NCI-H82 (cell line): ENCODE results near the gene SLC16A7.
"Not testable (repeated sequence)": the region's sequence is repeated elsewhere in the genome, so short reads cannot be mapped to it uniquely, and the experiment has no call there.

Experiments used
- DNase-seq: peaks from one replicate; lab custom pipeline; 2025; lab: John Stamatoyannopoulos, UW

The SLC16A7 gene

DNA sequence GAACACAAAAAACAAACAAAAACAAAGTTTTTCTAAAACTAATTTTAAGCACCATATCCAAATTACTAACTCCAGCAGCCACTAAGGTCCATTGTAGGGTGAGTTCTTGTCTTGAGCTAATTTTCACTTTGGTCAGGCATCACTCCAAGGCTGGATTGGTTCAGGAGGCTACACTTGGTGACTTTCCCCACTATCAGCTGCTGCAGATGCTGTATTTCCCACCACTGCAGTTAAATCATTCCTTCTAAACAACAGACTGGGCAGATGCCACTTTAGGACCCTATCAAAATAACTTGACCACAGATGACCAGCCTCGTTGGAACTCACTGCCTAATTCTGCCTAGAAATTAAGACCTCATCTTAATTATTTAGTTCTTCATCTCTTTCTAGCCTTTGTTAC, 140.5 kb downstream of the SLC16A7 start:
- no peak for DNase-seq

DNA sequence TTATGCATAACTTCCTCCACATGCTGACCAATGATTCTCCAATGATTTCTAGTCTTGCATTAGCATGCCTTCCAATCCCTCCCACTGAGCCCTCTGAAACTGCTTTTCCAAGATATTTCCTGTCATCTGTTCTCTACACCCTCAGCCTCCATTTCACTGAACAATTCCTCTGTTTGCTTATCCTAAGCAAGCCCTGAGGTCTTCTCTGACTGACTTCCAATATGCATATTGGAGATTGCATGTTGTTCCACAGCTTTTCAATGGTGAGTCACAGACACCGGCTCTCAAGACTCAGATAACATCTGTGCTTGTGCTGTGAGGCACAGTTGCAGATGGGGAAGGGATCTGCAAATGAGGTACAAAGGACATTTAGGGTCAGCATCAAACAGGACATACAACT, 141.0 kb downstream of the SLC16A7 start:
- DNase-seq = peak; percentile 81

DNA sequence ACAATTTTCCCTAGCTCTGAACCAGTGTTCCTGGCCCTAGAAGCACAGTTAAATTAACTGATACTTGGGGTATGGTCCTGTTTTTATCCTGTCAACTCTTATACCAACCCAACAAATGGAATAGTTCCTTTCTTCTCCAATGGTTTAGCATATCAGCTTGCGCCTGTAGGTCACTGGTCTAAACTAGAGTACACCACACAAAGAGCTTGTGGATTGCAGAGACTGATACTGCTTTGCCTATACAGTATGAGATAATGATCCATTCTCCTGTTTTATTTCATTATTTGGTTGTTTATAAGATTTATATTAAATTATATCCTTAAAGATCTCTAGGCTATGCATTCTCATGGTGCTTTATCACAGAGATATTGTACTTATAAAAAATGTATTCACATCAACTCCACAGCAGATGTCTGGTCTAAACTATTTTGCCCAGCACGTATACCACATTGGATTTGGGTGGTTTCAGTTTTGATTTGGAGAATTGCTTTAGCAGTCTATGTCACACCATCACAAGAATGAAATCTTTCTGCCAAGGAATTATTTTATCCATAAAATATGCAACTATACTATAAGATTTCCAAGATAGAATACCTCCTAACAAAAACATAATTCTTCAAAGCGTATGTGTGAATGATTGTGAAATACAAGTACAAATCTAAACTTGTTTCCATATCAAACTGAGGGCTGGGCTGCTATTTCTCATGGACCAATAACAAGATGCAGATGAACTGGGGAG, 142.1 kb downstream of the SLC16A7 start:
- DNase-seq = no peak

DNA sequence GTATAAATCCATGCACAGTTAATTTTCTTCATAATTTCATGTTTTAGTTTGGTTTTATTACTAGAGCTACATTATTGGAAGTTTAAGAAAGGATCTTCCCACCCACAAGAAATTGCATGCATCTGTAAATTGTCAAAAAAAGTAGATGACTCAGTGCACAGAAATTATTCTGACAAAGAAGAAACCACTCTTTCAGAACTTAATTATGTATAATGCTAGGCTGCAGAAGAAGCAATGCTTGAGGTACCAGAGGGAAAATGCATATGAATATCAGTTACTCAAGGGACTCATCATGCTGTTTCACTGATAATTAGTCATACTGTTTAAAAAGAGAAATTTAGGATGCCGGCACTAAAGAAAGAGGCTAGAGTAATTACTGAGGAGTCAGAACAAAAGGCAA, 147.0 kb downstream of the SLC16A7 start:
- no peak for DNase-seq

DNA sequence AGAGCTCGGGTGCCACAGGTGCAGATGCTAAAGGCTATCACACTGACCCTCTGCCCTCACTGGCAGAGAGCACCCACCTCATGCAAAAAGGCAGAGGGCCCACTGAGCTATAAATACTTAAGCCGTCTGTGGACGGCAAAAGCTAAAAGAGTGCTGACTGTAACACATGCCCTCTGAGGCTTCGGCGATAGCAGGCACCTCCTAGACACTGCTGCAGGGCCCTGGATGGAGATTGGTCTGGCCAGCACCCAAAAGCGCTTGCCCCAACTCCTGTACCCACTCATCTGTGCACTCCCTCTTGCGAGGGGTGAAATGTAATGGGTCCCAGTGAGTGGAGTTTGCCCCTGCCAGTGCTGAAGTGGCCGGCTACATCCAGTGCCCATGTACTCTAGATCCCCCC, 148.7 kb downstream of the SLC16A7 start:
- DNase-seq = no peak

DNA sequence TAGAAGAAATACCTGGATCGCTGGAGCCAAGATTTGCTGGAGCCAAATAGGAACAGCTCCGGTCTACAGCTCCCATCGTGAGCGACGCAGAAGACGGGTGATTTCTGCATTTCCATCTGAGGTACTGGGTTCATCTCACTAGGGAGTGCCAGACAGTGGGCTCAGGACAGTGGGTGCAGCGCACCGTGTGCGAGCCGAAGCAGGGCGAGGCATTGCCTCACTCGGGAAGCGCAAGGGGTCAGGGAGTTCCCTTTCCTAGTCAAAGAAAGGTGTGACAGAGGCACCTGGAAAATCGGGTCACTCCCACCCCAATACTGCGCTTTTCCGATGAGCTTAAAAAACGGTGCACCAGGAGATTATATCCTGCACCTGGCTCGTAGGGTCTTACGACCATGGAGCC, 155.3 kb downstream of the SLC16A7 start:
- not testable (repeated sequence) for DNase-seq

DNA sequence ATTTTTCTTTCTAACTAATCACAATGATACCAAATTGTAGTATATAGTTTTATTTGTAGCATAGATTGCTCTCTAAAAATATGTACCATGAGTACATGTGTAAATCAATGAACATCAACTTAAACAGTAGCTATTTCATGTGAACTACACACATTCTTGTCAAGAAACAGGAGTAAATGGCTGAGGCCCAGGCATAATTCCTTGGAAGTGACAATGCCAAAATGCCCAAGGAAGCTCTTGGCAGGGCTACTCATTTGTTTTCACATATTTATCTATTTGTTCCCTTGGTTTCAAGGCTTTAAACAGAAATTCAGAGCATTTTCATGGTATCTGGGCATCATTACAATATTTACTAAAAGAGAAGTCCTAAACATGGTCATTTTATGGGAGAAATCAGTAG, 165.7 kb downstream of the SLC16A7 start:
- DNase-seq = no peak

DNA sequence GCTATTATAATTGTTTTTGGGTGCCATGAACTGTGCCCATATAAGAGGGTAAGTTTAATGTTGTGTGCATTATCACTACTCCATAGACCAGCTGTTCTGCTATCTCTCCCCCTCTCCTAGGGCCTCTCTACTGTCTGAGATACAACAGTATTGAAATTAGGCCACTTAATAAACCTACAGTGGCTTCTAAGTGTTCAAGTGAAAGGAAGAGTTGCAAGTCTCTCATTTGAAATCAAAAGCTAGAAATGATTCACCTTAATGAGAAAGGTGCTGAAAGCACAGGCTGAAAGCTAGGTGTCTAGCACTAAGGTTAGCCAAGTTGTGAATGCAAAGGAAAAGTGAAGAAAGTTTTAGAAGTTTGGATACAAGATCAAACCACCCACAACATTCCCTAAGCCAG, 168.0 kb downstream of the SLC16A7 start:
- DNase-seq = no peak

DNA sequence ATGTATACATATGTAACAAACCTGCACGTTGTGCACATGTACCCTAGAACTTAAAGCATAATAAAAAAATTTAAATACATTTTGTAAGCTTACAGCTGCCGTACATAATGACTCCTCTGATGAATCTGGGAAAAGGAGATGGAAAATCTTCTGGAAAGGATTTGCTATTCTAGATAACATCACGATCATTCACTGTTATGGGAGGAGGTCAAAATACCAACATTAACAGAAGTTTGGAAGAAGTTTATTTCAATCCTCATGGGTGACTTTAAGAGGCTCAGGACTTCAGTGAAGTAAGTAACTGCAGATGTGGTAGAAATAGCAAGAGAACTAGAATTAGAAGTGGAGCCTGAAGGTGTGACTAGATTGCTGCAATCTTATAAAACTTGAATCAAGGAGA, 172.2 kb downstream of the SLC16A7 start:
- DNase-seq = no peak

DNA sequence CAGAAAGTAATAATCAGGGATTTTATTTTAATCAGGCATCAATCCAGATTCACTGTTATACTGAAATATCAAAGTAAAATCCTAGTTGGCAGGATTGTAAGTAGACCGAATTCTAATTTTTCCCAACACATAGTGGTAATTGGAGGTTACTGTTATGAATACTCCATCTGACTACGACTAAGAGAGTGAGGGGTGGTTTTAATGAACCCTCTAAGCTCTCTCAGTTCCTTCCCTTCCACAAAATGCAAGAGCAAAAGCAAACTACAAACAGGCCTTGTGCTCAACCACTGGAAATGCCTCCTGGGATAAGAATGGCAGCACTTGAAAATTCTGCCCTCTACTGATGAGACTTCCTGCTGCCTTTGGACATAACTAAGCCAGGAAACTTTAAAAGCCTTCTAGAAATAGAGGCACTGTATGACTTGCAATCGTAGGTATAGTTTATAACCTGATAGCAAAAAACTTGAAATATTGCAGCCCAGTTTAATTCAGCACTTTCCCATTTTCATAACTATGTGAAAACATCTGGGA, 184.8 kb downstream of the SLC16A7 start:
- DNase-seq = peak; percentile 57

DNA sequence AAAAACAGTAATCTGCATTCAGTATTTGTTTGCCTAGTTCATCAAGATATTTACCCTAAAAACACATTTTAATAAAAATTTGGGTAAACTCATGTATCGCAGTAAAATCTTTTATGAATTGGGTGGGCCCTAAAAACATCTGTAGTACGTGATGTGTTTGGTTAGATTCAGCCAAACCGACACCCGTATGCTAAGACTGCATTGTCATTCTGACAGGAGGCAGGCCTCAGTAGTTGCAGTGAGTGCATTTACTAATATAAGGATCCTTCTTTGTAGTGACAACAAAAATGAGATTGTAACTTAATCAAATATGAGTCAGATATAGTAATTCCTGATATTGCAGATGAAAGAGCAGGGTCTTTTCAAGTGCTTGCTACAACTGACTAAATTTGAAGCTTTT, 191.8 kb downstream of the SLC16A7 start:
- no peak for DNase-seq

DNA sequence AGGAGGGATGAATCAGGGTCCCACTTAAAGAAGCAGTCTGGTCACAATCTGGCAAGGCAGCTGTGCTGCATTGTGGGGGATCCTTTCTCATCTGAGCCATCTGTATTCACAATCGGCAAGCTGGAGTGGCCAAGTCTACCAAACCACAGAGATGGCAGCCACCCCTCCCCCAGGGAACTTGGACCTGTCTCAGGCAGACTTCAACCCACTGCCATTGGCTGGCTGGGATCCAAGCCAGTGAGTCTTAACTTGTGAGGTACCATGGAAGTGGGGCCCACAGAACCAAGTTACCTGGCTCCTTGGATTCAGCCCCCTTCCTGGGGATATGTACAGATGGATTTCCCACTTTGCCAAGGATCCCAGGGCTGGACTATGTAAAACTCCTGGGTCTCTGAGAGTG, 196.8 kb downstream of the SLC16A7 start:
- DNase-seq = no peak

DNA sequence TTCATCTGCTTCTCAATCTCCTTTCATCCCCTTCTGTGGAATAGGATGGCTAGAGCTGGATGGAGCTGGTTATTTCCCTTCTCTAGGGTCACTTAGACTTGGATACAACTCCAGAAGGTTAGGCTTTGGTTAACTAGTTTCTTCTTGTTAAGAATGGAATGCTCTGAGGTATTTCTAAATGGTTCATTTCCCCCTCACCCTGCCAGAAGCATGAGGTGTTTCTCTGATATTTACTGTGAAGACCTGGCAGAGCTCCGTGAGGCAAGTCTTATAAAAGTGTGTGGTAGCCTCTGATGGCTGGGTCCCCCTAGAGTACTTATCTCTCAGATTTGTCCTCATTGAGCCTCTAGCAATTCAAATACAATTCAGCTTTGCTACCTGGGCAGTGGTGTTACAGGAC, 207.9 kb downstream of the SLC16A7 start:
- no peak for DNase-seq

DNA sequence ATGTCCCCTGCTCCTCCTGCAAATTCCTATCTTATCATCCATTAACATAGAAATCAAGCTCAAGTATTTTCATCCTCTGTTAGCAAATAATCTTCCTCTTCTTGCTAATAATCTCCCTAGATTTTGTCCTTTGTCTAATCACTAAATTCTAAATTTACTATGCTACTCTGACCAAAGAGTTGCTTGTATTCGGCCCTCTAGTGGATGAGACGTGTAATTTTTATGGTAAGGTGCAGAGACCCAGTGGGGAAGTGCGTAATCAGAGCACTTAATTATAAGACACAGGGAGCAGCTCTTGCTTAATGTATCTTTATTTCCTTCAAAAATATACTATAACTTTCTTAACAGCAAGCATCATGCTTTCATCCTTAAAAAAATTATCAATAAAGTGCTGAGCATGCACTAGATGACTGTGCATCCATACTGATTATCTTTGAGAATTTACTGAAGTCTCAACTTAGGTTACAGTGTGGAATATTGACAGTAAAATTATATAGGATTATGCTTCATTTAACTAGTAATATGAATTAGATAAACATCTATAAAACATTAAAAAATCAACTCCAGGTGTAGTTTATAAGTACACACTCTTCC, 212.6 kb downstream of the SLC16A7 start:
- peak; percentile 58 for DNase-seq

DNA sequence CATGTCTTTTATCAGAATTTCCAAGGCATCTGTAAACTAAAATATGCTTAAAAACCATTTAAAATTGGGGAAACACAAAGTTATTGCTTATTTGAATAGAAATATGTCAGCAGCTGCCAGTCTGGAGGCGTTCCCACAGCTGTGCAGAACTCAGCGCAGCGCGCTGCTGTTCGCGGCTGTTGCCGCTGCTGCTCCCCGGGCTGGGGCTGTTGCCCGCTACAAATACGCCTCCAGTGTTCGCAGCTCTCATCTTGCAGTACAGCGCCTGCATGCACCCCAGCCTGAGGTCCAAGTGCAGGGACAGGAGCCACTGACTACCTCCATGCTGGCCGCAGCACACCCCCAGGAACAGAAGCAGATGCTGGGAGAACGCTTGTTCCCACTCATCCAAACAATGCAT, 216.2 kb downstream of the SLC16A7 start:
- no peak for DNase-seq

DNA sequence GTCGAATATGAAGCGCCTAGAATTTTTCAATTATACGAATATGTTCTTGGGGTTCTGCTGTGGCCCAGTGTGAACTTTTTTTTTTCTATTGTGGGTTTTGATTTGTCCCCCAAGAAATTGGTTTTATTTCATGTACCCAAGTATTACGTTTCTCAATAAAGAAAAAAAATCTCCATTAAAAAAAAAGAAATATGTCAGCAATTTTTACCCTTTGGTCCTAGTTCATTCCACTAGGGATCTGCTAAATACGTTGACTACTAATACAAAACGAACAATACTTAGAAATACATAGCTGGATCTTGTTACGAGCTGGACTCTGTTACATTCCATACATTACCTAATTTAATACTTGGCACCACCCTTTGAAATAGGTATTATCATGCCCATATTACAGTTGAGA, 216.9 kb downstream of the SLC16A7 start:
- DNase-seq = no peak

DNA sequence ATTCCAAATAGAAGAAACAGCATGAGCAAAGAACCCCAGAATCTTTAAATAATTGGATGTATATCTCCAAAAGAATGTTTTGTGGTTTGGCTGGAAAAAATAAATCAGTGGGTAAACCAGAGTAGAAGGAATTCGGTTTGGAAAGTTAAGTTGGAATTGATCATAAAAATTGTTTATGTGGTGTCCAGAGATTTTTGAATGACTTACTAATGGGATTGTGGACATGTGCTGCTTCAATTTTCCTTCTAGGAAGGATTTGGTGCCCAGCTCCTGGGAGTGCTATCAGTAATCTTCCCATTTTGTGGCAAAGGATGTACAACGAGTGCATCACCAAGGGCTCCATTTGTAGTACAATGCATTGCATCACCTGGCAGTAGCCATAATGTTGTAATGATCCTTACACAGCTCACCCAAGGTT, 224.8 kb downstream of the SLC16A7 start:
- no peak for DNase-seq

DNA sequence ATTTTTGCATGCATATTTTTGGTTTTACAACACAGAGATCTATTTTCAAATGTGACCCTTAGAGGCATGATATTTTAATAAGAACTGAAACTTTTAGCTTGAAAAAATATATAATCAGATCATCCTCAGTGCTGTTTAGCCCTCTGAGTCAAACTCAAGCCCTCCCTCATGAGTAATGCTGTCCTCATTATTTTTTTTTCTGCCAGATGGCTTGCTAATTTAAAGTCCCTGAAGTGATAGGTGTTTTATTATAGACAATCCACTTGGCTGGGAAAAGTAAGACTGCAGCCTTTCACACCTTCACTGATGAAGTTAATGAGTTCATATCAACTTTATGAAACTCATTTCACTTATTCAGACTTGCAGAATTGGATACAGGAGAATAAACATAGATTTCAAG, 227.7 kb downstream of the SLC16A7 start:
- DNase-seq = peak; percentile 52

DNA sequence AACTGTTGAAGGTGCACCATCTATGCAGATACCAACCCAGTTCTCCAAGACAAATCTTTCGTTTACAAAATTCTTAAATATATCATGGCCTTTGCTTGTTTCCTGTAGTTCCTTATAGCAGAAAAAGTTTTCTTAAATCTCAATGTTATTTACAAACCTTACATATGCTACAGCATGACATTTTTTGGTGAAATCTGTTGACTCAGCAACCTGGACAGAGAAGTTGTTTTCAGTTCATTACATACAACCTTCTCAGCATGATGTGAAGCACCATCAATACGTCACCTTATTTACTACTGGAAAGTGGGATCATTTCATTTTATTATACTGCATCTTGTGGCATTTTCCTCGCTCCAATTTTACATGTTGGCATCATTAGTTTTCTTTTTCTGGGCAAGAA, 231.9 kb downstream of the SLC16A7 start:
- no peak for DNase-seq

DNA sequence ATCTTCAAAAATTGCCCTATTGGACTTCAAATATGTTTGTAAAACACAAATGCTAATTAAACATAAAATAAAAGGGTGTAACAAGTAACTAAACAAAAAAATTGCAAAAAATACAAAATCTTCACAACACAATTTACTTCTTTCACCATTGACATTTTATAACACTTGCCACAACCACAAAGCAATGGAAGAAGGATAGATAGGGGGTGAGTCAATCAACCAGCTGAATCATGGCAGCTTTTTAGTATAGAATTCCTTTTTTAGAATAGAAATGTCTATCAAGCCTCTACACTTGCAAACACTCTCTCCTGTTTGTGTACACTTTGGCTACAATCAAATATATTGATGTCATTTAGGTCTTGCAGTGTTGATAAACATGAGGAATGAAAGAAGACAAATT, 232.7 kb downstream of the SLC16A7 start:
- no peak for DNase-seq

DNA sequence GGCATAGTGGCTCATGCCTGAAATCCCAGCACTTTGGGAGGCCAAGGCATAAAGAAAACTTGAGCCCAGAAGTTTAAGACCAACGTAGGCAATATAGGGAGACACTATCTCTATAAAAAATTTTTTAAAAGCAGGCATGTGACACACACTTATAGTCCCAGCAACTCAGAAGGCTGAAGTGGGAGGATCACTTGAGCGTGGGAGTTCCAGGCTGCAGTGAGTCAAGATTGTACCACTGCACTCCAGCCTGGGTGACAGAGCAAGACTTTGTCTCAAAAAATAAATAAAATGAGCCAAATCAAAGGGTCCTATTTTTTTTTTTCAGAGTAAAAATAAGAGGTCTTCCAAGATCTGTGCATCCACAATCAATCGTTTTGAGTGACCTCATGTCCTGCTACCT, 237.6 kb downstream of the SLC16A7 start:
- DNase-seq = no peak

DNA sequence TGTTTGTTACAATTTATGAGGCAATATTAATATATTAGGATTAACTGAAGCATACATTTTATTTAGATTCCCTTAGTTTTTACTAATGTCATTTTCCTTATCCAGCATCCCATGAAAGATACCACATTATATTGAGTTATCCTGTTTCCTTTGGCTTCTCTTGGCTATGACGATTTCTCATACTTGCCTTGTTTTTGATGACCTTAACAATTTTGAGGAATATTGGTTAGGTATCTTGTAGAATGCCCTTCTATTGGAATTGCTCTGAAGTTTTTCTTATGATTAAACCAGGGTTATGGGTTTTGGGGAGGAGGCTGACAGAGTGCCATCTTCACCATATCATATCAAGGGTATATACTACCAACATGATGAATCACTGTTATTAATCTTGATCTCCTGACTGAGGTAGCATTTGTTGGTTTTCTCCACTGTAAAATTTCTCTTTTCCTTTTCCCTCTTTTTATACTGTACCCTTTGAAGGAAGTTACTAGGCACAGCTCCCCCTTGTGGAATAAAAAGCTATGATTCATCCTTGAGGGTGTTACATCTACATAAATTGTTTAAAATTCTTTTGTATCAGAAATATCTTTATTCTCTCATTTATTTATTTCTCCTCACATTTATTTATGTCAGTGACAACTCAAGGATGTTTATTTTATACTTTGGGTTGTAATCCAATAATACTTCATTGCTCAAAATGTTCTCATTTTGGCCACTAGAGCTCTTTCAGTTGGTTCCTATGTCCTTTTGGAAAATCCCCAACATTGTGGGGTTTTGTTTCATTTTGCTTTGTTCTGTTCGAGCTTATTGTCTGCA, 239.0 kb downstream of the SLC16A7 start:
- DNase-seq = peak; percentile 48
